Ishikawa (cell line): ENCODE data around the gene FCN1.

Experiments used
- CEBPB ChIP-seq: IDR thresholded peaks from 2 replicates; pipeline ENCODE4 v1.6.1; 2012
- EGR1 ChIP-seq: IDR thresholded peaks from 2 replicates; pipeline ENCODE4 v1.6.1; 2012
- FOXM1 ChIP-seq: IDR thresholded peaks from 2 replicates; pipeline ENCODE4 v1.6.1; 2012; ENCODE audit warnings: low read depth, borderline replicate concordance
- MAX ChIP-seq: IDR thresholded peaks from 2 replicates; pipeline ENCODE4 v1.6.1; 2012
- RAD21 ChIP-seq: IDR thresholded peaks from 2 replicates; pipeline ENCODE4 v1.6.1; 2012; ENCODE audit warnings: low read depth
- REST ChIP-seq: IDR thresholded peaks from 2 replicates; pipeline ENCODE4 v1.6.1; 2012; ENCODE audit warnings: low read depth, mild to moderate bottlenecking
- TAF1 ChIP-seq: IDR thresholded peaks from 2 replicates; pipeline ENCODE4 v1.6.1; 2012; ENCODE audit warnings: low read depth, mild to moderate bottlenecking
- YY1 ChIP-seq: IDR thresholded peaks from 2 replicates; pipeline ENCODE4 v1.6.1; 2012; ENCODE audit warnings: low read depth

GRCh38 chr9:134937164-134937555 is 19.4 kb upstream of the FCN1 start:
- TF ChIP-seq EGR1 (no peak), MAX (no peak), FOXM1 (no peak), TAF1 (no peak), CEBPB (no peak), RAD21 (no peak), REST (no peak), YY1 (no peak)
